ENCODE data around the gene HS3ST4.

The HS3ST4 gene

GRCh38 chr16:25897702-25898101 is 205.9 kb downstream of the HS3ST4 start:
- no peak for DNase-seq

GRCh38 chr16:25905810-25906209 is 214.1 kb downstream of the HS3ST4 start:
- DNase-seq: no peak

GRCh38 chr16:25910971-25911370 is 219.2 kb downstream of the HS3ST4 start:
- no peak for DNase-seq

- DNase-seq: no peak
Measured at GRCh38 chr16:25912321-25912720, 220.6 kb downstream of the HS3ST4 start.

- DNase-seq: no peak
Measured at GRCh38 chr16:25914357-25914962, 222.7 kb downstream of the HS3ST4 start.

DNA sequence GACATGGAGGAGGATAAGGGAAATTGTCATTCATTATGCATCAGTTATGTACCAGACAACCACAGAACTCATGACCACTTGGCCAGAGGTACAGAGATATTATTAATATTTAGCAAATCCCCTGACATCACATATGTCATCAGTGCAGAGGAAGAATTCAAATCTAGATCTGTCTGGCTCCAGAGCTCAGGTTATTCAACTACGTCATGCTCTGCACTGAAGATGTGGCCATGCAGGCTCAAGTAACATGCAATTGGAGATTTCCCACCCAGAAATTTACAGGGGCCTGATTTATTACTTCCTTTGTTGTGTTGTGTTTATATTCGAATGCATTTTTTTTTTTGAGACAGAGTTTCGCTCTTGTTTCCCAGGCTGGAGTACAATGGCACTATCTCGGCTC is 224.3 kb downstream of the HS3ST4 start:
- DNase-seq: no peak

- no peak for DNase-seq
Measured at GRCh38 chr16:25922438-25922837, 230.7 kb downstream of the HS3ST4 start.

DNA sequence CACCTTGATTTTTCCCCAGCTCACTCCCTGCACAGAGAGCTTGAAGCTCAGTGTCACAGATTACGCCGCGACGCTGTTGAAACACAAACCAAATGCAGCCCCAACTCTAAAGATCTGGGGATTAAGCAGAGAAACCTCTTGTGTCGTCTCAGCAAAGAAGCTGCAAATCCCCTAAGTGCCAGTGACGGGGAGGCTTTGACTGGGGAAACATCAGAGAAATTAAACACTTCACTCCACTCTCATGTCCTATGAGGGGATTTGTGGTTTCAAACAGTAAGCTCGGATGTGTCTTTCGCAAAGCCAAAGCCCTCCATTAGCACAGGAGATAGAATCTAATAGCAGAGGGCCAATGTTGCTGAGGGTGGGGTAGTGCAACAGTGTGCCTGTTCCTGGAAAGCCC is 233.7 kb downstream of the HS3ST4 start:
- no peak for DNase-seq

- no peak for DNase-seq
Measured at GRCh38 chr16:25931473-25932035, 239.8 kb downstream of the HS3ST4 start.

DNA sequence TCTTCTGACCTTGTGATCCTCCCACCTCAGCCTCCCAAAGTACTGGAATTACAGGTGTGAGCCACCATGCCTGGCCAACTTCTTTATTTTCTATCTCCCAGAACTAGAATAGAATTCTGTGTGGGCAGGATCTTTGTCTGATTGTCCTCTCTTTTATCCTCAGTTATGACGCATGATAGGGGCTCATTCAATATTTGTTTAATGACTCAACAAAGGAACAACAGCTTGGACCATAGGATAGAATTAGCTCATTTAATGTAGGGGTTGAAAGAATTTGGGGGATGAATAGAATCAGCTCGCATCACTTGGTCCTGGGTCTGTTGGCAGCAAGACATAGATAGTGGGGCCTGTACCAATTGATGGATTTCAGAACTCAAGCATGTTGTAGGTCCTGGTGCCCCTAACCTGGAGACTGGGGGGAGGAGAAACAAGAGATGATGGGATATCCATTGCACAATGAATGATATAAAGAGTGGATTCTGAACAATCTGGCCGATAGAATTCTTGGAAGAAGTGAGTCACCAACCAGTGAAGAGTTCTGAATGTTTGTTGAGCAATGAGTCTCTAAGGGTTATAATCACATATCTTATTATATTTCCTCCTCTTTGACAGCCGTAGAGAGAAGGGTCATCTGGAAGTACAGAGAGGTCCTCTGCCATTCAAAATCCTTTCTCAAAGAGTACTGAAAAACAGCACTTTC is 250.2 kb downstream of the HS3ST4 start:
- no peak for DNase-seq

DNA sequence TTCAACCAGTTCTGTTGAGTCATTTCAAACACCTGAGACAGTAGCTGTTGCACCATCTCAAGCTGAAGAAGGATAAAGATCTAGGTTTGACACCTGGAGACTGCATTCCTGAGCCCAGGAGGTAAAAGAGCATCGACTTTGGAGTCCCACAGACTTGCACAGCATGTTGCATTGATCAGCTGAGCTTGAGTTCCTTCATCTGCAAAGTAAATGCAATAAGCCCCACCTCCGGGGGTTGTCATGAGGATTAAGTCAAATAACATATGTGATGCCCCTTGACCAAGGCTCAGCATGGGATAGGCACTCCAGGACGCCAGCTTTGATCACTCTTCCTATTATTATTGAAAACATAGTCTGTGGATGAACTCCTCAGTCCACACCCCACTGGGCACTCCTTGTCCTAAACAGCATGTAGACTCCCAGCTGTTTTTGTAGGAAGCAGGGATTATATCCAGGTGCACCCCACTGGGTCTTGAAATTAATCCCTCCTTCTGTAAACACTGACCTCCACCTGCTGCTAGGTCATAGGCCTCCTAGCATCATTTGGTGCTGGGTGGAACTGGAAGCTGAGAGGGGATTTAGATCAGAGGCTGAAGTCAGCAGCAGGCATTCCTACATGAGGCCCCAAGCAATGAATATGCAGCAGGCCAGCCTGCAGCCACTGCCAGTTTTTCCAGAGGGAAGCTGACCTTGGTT is 259.0 kb downstream of the HS3ST4 start:
- DNase-seq: no peak

DNA sequence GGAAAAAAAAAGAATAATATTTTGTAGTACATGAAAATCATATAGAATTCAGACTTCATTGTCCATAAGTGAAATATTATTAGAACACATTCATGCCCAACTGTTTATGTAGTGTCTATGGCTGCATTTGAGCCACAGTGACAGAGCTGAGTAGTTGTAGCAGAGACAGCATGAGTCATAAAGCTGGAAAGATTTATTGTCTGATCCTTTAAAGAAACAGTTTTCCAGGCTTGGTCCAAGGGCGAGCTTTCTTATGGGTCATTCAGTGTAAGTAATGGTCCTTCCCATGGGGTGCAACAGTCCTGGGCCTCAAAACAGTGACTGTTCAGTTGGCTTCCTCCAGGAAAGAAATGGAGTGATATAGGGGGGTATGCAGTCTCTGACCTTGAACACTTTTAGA is 260.2 kb downstream of the HS3ST4 start:
- DNase-seq: no peak

GRCh38 chr16:25952983-25953382 is 261.2 kb downstream of the HS3ST4 start:
- no peak for DNase-seq

GRCh38 chr16:25957707-25958106 is 265.9 kb downstream of the HS3ST4 start:
- DNase-seq: no peak

- DNase-seq: no peak
Measured at GRCh38 chr16:25959221-25959620, 267.5 kb downstream of the HS3ST4 start.

DNA sequence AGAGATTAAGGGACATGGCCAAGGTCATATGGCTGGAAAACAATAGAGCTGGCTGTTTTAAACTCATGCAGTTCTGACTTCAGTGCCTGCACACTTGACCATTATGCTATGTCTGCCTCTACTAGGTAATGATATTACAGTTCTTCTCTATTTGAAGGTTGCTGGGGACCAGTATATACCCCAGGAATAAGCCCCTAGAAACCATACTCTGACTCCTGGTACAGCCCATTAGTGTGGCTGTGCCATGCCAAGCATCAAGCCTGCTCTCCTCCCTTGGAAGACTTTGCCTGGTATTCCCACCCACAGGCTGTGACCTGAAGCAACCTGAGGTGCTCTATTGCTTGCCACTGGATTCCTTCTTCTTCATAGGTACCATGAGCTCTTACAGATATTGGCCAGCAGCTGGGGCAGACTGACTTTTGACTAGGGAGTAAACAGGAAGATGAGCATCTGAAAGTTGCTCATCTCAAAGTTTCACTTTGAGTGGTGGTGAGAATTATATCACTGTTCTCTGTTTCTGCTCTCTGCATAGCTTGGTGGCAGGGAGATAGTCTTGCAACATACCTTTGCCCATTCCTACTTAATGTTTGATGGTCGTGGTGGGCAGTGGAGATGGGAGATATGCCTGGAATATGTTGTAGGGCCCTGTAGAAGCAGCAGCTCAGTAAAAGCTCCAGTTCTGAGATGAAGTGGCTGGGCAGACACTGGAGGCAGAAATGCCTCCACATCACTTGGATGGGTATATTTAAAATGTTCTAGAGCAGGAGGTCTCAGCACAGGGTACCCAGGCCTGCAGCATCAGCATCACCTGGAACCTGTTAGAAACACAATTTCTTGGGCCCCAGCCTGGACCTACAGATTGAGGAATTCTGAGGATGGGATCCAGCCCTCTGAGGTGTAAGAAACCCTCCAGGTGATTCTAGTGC is 274.7 kb downstream of the HS3ST4 start:
- DNase-seq: no peak

GRCh38 chr16:25977121-25977520 is 285.4 kb downstream of the HS3ST4 start:
- no peak for DNase-seq

GRCh38 chr16:25978218-25978617 is 286.5 kb downstream of the HS3ST4 start:
- DNase-seq: no peak

DNA sequence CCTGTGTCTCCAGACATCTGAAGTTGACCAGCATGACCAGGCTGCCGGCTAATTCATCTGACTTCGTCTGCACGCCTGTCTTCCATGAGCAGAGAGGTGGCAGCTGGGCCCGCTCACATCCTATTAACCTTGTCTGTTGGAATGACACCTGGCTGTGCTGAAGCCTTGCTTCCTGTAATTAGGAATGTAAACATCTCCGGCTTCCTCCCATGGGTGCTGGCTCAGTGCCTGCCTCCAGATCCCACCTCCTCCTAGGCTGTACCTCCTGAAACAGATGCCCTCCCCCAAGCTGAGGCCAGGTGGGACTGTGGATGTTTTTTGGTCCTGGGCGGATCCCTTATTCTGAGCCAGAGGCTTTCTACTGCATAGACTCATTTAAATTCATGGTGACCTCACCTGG is 296.3 kb downstream of the HS3ST4 start:
- no peak for DNase-seq

DNA sequence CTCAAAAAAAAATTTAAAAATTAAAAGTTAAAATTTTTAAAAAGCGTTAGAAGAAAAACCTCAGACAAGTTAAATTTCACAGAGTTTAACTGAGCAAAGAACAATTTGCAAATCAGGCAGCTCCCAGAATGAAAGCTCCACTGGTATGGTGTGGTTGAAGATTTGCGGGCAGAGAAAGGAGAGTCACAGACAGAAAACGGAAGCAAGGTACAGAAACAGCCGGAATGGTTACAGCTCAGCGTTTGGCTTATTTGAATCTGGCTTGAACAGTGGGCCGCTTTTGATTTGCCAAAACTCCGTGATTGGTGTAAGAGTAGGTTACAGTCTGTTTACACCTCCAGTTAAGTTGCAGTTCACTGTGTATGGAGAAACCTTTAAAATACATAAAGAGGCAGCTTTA is 297.1 kb downstream of the HS3ST4 start:
- no peak for DNase-seq

DNA sequence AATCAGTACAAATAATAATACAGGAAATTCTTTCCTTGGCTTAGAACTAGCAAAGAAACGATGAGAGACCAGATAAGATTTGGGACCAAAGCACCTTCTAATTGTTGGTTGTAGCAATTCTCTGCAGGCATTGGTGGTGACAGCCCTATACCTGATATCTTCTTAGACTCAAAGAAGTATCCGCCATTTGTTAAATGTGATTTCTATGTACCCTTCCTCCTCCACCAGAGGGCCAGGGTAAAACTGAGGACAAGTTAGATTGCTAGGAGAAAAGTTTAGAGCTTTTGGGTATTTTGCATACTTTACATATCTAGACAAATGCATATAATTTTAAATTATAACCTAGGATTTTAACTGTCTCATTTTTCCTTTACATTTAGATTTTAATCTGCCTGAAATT is 304.3 kb downstream of the HS3ST4 start:
- DNase-seq: no peak

DNA sequence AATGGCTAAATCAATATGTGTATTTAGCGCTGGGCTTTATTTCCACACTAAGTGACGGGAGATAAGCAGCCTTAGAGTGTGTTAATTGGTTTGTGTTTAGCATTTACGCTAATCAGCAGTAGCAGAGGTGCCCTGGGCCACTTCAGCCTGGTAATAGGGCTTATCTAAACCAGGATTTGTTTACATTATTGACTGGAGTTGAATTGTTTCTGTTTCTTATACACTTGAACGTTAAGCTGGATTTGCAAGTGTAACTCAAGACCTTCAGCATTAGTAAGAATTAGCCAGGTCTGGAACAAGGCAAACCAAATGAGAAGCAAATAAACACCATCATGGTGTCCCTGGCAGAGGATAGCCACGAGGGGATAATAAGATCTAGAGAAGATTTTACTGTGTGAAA is 313.6 kb downstream of the HS3ST4 start:
- DNase-seq: no peak

DNA sequence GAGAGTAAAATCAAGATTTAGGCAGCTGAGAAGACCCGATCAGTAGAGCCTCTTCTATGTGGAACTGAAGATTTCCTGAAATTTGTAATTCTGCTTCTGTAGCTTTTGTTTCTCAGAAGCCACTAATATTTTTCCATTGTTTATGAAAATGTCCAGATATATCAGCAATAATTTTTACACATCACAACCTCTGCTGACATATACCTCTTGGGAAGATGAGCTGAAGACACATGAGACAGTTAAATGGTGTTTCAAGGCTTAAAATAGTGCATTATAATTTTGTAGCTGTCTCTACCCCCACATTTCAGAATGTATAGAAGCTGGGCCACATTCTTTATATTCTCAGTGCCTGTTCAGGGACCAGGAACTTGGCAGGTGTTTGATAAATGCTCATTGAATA is 320.6 kb downstream of the HS3ST4 start:
- DNase-seq: no peak
